ENCODE measurements around the gene CCNB2. TPM values are rescaled to one million over a fixed set of nuclear protein-coding genes. Genes with fewer than 3 reads are reported as not detected.

The CCNB2 gene
- total RNA-seq, 1 donor from 2014 or later: 2.1 TPM

- TF ChIP-seq CTCF (IDR thresholded peaks at IDR 0.05; ENCODE audit: insufficient read depth, low read length, severe bottlenecking): no peak
- Histone ChIP-seq H3K36me3 (ENCODE audit: control insufficient read depth, insufficient read depth, low read length) (peaks cover 3% of the 10 kb centered on the region), H3K27me3 (ENCODE audit: control insufficient read depth, insufficient read depth, low read length) (no peaks in the 10 kb centered on the region), H3K4me3 (ENCODE audit: low read depth, low read length) (no peak overlapping the region)
- no peak for FAIRE-seq
- DNase-seq (ENCODE audit: low read depth): no peak
Observed at GRCh38 chr15:59074607-59075006, 30.3 kb upstream of the CCNB2 start.

GRCh38 chr15:59087731-59088130, 17.2 kb upstream of the CCNB2 start:
- DNase-seq (ENCODE audit: low read depth) (no peak), FAIRE-seq (no peak)
- Histone ChIP-seq H3K4me3 (ENCODE audit: low read depth, low read length) (no peak overlapping the region), H3K36me3 (ENCODE audit: control insufficient read depth, insufficient read depth, low read length) (peaks cover 12% of the 10 kb centered on the region), H3K27me3 (ENCODE audit: control insufficient read depth, insufficient read depth, low read length) (no peaks in the 10 kb centered on the region)
- no peak for TF ChIP-seq CTCF (IDR thresholded peaks at IDR 0.05; ENCODE audit: insufficient read depth, low read length, severe bottlenecking)

GRCh38 chr15:59094077-59094476, 10.9 kb upstream of the CCNB2 start:
- Histone ChIP-seq H3K4me3 (ENCODE audit: low read depth, low read length) (no peak overlapping the region), H3K27me3 (ENCODE audit: control insufficient read depth, insufficient read depth, low read length) (no peaks in the 10 kb centered on the region), H3K36me3 (ENCODE audit: control insufficient read depth, insufficient read depth, low read length) (peaks cover 2% of the 10 kb centered on the region)
- no peak for TF ChIP-seq CTCF (IDR thresholded peaks at IDR 0.05; ENCODE audit: insufficient read depth, low read length, severe bottlenecking)
- FAIRE-seq: no peak
- no peak for DNase-seq (ENCODE audit: low read depth)

GRCh38 chr15:59096429-59096828, 8.5 kb upstream of the CCNB2 start:
- no peak for FAIRE-seq

GRCh38 chr15:59099162-59099685, 5.7 kb upstream of the CCNB2 start:
- DNase-seq (ENCODE audit: low read depth): no peak
- no peak for TF ChIP-seq CTCF (IDR thresholded peaks at IDR 0.05; ENCODE audit: insufficient read depth, low read length, severe bottlenecking)
- Histone ChIP-seq H3K27me3 (ENCODE audit: control insufficient read depth, insufficient read depth, low read length) (no peaks in the 10 kb centered on the region), H3K36me3 (ENCODE audit: control insufficient read depth, insufficient read depth, low read length) (peaks cover 2% of the 10 kb centered on the region), H3K4me3 (ENCODE audit: low read depth, low read length) (no peak overlapping the region)
- no peak for FAIRE-seq

More at GRCh38 chr15:59096429-59096828, 8.5 kb upstream of the CCNB2 start:
- H3K4me3 ChIP-seq (ENCODE audit: low read depth, low read length): no peak overlapping the region
- no peaks in the 10 kb centered on the region for H3K27me3 ChIP-seq (ENCODE audit: control insufficient read depth, insufficient read depth, low read length)
- TF ChIP-seq CTCF (IDR thresholded peaks at IDR 0.05; ENCODE audit: insufficient read depth, low read length, severe bottlenecking): no peak
- no peak for DNase-seq (ENCODE audit: low read depth)
- H3K36me3 ChIP-seq (ENCODE audit: control insufficient read depth, insufficient read depth, low read length): peaks cover 2% of the 10 kb centered on the region

GRCh38 chr15:59104602-59104911, 389 bp upstream of the CCNB2 start:
- Histone ChIP-seq H3K36me3 (ENCODE audit: control insufficient read depth, insufficient read depth, low read length) (peaks cover 1% of the 10 kb centered on the region), H3K27me3 (ENCODE audit: control insufficient read depth, insufficient read depth, low read length) (no peaks in the 10 kb centered on the region), H3K4me3 (ENCODE audit: low read depth, low read length) (peak overlapping the region; percentile 94)
- TF ChIP-seq CTCF (IDR thresholded peaks at IDR 0.05; ENCODE audit: insufficient read depth, low read length, severe bottlenecking): no peak
- FAIRE-seq (no peak), DNase-seq (ENCODE audit: low read depth) (no peak)

Measured in bronchial epithelial cell (primary cell).